NCI-H1092 treated with DMSO at 0.1 percent for 48 hours (cell line): ENCODE measurements around the gene LRRN2.
A peak's percentile ranks its signal among the peaks of the same experiment; 100 is the strongest.
"Not testable (repeated sequence)": the region's sequence is repeated elsewhere in the genome, so short reads cannot be mapped to it uniquely, and the experiment has no call there.

Experiments
- DNase-seq: peaks from one replicate; lab custom pipeline; 2025; lab: John Stamatoyannopoulos, UW

LRRN2 gene

GRCh38 chr1:204692325-204692840 lies 6.8 kb upstream of the LRRN2 start:
- no peak for DNase-seq

- DNase-seq = not testable (repeated sequence)
Measured at GRCh38 chr1:204691328-204691730, 5.8 kb upstream of the LRRN2 start.

GRCh38 chr1:204688776-204689175 lies 3.2 kb upstream of the LRRN2 start:
- no peak for DNase-seq

GRCh38 chr1:204688007-204688406 lies 2.5 kb upstream of the LRRN2 start:
- DNase-seq = no peak

- DNase-seq = peak; percentile 63
Measured at GRCh38 chr1:204684571-204685235, 835 bp downstream of the LRRN2 start.

- DNase-seq = peak; percentile 63
Measured at GRCh38 chr1:204684206-204684570, 1.4 kb downstream of the LRRN2 start.

GRCh38 chr1:204683284-204684205 lies 2.0 kb downstream of the LRRN2 start:
- DNase-seq = no peak

- no peak for DNase-seq
Measured at GRCh38 chr1:204680461-204680860, 5.1 kb downstream of the LRRN2 start.

- no peak for DNase-seq
Measured at GRCh38 chr1:204680051-204680450, 5.5 kb downstream of the LRRN2 start.

- DNase-seq = no peak
Measured at GRCh38 chr1:204678721-204679475, 6.6 kb downstream of the LRRN2 start.

GRCh38 chr1:204677864-204678263 lies 7.7 kb downstream of the LRRN2 start:
- DNase-seq = no peak

GRCh38 chr1:204676043-204676442 lies 9.5 kb downstream of the LRRN2 start:
- no peak for DNase-seq

GRCh38 chr1:204673909-204674649 lies 11.5 kb downstream of the LRRN2 start:
- peak; percentile 83 for DNase-seq

GRCh38 chr1:204673209-204673608 lies 12.3 kb downstream of the LRRN2 start:
- no peak for DNase-seq

- DNase-seq = no peak
Measured at GRCh38 chr1:204672482-204673121, 12.9 kb downstream of the LRRN2 start.

- no peak for DNase-seq
Measured at GRCh38 chr1:204672069-204672468, 13.5 kb downstream of the LRRN2 start.

GRCh38 chr1:204670152-204670927 lies 15.2 kb downstream of the LRRN2 start:
- DNase-seq = no peak

- no peak for DNase-seq
Measured at GRCh38 chr1:204669579-204669978, 16.0 kb downstream of the LRRN2 start.

GRCh38 chr1:204664384-204664651 lies 21.2 kb downstream of the LRRN2 start:
- no peak for DNase-seq

GRCh38 chr1:204663644-204664383 lies 21.7 kb downstream of the LRRN2 start:
- DNase-seq = no peak
